LNCAP (cell line): ENCODE measurements around the gene TTC39C.

Experiments
- TF ChIP-seq, protein P1 (sequence below): fragments of 450-650 bp; IDR thresholded peaks from 2 replicates; pipeline ENCODE4 v1.5.1; 2017; ENCODE audit warnings: mild to moderate bottlenecking

The TTC39C gene

DNA sequence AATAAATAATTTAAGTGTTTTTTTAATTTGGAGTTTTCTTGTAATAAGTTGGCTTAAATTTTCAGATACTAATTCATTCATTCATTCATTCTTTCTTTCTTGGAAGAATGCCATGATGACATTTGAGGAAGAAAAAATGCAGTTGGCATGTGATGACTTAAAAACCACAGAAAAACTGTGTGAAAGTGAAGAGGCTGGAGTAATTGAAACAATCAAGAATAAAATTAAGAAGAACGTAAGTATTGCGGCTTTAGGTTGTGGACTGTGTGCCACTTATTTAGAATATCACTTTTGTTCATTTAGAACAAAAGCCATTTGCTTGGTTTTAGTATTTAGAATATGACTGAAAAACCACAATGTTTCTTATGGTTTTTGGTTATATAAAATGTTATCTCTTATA is 51.4 kb downstream of the TTC39C start:
- TF ChIP-seq, protein P1, sequence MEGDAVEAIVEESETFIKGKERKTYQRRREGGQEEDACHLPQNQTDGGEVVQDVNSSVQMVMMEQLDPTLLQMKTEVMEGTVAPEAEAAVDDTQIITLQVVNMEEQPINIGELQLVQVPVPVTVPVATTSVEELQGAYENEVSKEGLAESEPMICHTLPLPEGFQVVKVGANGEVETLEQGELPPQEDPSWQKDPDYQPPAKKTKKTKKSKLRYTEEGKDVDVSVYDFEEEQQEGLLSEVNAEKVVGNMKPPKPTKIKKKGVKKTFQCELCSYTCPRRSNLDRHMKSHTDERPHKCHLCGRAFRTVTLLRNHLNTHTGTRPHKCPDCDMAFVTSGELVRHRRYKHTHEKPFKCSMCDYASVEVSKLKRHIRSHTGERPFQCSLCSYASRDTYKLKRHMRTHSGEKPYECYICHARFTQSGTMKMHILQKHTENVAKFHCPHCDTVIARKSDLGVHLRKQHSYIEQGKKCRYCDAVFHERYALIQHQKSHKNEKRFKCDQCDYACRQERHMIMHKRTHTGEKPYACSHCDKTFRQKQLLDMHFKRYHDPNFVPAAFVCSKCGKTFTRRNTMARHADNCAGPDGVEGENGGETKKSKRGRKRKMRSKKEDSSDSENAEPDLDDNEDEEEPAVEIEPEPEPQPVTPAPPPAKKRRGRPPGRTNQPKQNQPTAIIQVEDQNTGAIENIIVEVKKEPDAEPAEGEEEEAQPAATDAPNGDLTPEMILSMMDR, result no peak

DNA sequence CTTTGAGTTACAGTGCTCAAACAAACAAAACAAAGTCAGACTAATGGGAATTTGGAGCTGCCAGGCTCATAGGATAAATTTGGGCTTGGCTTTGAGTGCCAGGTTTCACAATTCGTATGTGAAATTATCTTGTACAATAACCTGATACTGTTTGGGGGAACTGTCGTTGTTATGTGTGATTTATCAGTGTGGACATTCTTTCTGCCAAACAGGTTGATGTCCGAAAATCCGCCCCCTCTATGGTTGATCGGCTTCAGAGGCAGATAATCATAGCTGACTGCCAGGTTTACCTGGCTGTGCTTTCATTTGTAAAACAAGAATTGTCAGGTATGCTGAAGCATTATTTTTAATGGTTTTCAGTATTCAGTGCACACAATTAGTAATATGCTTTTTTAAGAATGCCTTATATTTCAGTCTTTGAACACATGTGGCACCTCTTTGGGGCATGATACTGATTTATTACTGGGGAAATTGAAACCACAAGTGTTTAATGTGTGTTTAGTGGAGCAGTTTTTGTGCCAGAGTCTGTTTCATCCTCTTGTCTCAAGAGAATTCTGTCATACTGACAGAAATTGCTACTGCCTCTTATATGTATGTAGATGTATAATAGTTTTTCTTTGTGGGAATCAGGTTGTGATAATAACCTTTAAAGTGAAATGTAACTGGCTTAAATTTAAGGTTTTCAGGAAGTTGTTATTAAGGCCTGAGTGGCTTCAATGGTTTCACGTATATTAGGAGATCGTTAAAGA is 54.6 kb downstream of the TTC39C start:
- TF ChIP-seq, protein P1, result no peak

DNA sequence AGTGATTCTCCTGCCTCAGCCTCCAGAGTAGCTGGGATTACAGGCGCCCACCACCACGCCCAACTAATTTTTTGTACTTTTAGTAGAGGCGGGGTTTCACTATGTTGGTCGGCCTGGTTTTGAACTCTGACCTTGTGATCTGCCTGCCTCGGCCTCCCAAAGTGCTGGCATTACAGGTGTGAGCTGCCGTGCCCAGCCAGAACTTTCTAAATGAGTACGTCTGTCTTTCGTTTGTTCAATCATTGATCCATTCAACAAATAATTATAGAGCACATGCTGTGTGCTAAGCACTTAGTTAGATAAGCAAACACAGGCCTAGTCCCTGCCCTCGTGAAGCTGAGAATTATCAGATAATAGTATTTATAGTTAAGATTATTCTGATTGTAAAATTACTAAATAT is 56.5 kb downstream of the TTC39C start:
- TF ChIP-seq, protein P1, result no peak

DNA sequence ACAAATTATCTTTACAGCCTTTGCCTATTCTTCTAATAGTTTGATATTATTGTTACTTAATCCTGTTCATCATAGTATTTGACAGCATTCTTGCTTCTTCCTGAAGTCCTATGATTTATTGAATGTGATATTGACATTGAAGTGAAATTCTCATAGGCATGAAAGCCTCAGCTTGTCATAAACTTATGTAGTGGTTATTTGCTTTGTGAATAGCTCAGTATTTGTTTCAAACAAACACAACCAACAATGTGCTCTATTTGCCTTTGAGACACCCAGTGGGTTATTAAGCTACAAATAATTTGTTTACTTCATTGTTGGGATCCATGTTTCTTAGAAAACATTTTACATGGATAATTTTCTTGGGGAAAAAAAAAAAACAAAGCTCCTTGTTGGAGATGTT is 57.2 kb downstream of the TTC39C start:
- TF ChIP-seq, protein P1, result no peak

DNA sequence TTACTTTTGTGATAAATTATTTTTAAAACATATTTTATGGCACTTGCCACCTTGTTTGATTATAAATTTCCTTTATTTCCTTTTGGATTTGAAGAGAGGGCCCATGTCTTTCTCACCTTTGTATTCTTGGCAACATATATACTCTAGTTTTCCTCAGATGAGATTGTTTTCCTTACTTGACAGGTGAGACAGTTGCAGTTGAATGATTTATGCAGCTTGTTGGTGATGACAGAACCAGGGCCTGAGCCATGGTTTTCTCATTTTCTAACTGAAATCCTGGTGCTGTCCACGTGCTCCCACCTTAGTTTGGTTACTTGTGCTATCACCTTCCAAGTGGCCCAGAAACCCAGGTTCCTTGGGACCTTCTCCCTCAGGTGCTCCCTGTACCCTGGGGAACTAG is 58.2 kb downstream of the TTC39C start:
- TF ChIP-seq, protein P1, result no peak

DNA sequence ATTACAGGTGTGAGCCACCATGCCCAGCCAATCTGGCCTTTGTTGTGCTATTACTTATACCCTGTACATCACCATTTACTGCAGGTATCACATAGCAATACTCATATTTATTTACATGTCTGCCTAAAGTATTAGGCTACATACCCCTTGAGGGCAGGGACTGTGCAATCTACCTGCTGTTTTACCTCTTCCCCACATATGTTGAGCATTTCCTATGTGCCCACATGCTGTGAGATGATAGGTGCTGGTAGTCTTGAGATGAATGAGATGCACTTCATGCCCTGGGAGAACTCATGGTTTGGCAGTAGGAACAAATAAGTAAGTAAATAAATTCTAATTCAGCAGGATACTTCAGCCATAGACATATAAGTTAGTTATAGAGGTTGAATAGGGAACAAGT is 59.2 kb downstream of the TTC39C start:
- TF ChIP-seq, protein P1, result no peak

DNA sequence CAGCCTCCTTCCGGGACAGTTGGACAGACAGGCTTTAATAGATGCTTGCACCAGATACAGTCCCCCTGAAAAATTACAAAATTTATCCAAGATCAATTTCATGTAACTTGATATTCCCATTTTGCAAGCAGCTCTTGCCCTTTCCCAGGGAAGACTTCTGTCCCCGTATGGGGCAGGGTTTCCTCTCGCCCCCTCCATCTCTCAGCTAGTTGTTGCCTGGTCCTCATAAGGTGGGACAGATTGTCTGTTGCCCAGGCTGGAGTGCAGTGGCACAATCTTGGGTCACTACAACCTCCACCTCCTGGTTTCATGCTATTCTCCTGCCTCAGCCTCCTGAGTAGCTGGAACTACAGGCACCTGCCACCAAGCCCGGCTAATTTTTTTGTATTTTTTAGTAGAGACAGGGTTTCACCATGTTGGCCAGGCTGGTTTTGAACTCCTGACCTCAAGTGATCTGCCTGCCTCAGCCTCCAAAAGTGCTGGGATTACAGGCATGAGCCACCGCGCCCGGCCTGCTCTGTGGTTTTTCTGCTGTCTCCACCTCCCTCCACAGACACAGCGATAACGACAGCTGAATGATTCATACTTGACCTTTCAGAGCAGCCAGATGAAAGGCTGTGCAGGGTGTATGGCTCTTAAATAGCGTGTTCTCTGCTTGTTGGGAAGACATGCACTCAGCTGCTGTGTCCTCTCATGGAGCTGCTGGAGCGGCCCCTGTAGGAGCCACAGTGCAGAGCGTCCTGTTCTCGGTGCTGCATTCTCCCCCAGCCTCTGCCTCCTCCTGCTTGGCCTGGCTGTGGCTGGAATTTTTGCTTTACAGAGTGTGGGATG is 61.4 kb downstream of the TTC39C start:
- TF ChIP-seq, protein P1, result no peak
